ENCODE results near the gene SRCIN1.
"Not testable (repeated sequence)": the region's sequence is repeated elsewhere in the genome, so short reads cannot be mapped to it uniquely, and the experiment has no call there.

DNA sequence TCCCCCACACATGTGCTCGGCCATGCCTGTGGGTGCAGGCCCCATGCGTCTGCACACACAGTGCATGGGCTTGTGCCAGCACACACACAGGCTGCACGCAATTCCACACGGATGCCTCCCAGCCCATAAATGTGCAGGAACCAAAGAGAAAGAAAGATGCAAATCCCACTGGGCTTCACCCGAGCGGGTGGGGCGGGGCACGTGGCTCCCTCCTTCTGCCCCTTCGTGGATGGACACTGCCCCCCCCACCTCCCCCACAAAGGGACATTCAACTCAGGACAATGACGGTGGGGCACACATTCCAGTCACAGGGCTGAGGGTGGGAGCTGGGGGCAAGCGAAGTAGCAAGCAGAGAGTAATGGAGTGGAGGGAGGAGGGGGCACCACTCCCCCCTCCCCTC, 74.9 kb downstream of the SRCIN1 start:
- TF ChIP-seq, protein P1, sequence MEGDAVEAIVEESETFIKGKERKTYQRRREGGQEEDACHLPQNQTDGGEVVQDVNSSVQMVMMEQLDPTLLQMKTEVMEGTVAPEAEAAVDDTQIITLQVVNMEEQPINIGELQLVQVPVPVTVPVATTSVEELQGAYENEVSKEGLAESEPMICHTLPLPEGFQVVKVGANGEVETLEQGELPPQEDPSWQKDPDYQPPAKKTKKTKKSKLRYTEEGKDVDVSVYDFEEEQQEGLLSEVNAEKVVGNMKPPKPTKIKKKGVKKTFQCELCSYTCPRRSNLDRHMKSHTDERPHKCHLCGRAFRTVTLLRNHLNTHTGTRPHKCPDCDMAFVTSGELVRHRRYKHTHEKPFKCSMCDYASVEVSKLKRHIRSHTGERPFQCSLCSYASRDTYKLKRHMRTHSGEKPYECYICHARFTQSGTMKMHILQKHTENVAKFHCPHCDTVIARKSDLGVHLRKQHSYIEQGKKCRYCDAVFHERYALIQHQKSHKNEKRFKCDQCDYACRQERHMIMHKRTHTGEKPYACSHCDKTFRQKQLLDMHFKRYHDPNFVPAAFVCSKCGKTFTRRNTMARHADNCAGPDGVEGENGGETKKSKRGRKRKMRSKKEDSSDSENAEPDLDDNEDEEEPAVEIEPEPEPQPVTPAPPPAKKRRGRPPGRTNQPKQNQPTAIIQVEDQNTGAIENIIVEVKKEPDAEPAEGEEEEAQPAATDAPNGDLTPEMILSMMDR (IDR thresholded peaks at IDR 0.05), result not testable (repeated sequence)
- TF ChIP-seq POLR2A (IDR thresholded peaks at IDR 0.05), result not testable (repeated sequence)
